AG08395 (cell line): ENCODE results near the gene AIFM3.
"Not testable (repeated sequence)": the region's sequence is repeated elsewhere in the genome, so short reads cannot be mapped to it uniquely, and the experiment has no call there.

Experiments
- DNase-seq: peaks from one replicate; pipeline ENCODE4 v3.0.0; 2012; ENCODE audit warnings: mixed read lengths, low spot score

Gene AIFM3

GRCh38 chr22:21003782-21004181 lies 36.7 kb downstream of the AIFM3 start:
- no peak for DNase-seq

DNA sequence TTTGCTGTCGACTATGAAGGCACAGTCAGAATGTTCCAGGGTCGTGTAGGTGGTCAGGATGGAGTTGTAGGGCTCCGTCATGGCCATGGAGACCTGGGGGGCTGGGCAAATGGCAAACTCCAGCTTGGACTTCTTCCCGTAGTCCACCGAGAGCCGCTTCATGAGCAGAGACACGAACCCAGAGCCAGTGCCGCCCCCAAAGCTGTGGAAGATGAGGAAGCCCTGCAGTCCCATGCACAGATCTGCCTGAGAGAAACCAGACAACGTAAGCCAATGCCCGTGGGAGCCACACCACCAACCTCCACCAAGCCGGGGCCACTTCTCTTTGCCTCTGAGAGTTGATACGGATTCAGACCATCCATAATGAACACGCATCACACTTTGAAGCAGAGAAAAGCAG lies 42.2 kb downstream of the AIFM3 start:
- not testable (repeated sequence) for DNase-seq

GRCh38 chr22:21009638-21010425 lies 42.8 kb downstream of the AIFM3 start:
- DNase-seq, result peak; percentile 57

GRCh38 chr22:21010426-21011113 lies 43.5 kb downstream of the AIFM3 start:
- DNase-seq, result no peak

DNA sequence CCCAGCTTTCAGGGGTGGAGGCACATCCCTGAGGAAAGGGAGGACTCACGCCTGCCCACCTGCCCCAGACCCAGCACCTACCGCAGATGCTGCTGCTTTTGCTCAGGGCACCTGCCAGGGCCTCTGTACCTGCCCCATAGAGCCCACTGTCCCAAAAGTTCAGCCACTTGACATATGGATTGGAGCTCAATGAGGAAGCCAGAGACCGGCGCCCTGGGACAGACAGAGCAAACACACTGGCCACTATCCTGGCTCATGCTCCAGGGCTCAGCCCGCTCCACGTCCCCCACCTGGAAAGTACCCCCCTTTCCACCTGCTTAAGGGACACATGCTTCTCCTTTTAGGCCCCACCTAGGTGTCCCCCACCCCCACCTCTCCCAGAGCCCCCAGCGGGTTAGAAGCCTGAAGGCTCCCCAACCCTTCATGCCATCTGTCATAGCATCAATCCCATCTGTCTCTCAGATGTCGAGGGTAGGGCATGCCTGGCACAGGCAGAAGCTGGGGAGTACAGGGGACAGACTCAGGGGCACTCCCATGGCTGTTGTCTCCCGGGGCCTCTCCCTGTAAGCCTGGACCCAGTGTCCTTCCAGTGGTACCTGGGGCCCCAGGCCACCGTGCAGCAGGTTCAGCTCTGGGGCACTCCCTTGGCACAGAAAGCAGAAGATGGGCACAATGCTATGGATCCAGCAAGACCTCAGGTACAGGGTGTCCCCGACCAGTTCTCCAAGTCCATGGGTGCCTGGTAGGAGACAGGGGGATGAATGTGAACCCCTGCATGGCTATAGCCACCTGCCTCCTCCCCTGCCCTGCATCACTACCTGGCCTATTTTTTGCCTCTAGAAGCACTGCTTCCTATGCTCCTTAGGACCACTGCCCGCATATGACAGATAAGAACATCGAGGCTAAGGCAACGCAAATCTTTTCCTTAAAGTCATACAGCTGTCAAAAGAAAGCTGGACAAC lies 45.7 kb downstream of the AIFM3 start:
- no peak for DNase-seq

GRCh38 chr22:21013657-21014201 lies 46.7 kb downstream of the AIFM3 start:
- no peak for DNase-seq

DNA sequence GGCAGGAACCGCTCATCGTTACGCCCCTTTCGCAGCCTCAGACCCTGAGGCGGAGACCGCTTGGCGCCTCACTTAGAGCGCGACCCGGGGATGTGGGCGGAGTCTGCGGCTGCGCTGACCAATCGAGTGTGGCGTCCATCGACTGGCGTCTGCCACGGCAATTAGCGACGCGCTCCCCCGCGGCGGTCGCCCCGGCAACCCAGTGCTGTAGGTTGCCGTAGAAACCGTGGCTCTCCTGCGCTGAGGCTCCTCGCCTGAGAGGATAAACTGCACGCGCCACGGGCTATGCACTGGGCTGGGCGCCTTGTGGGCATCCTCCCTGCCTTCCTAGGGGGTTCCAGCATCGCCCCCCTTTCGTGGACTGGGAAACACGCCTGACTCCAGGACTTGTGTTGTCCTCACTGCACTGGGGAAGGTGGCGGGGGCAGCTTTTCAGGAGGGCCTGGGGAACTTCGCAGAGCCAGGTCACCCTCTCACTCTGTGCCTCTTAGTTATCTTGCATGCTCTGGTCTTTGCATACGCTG lies 47.2 kb downstream of the AIFM3 start:
- DNase-seq, result peak; percentile 98

DNA sequence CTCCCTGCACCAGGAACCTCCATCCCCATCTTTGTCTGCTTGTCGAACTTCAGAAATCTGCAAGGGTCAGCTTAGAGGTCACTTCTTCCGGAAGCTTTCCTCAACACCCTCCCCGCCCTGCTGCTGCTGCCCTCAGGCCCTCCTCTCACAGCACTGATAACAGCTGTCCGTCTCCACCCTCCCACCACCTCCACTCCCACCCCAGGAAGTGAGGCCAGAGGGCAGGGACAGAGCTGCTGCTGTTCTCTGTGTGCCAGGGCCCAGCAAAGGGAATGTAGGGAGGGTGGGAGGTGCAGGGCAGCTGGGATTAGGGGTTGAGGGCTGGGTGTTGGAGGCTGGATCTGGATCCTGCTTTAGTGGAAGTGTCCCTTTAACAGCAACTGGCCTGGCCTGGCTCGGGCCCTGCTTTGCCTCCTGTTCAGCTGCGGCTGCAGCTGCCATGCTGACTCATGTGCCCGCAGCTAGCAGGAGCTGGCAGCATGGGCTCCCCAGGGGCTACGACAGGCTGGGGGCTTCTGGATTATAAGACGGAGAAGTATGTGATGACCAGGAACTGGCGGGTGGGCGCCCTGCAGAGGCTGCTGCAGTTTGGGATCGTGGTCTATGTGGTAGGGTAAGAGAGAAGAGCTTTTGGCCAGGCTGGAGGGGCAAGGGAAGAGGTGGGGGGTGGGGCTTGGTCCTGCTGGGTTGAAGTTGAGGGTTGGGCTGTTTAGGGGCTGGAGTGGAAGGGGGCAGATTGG lies 47.8 kb downstream of the AIFM3 start, which contains the start of gene P2RX6:
Gene P2RX6 (plus strand): TSS at position 440 of the 740 bp plus-strand sequence. CDS start 10 bp downstream, at position 450.
- peak; percentile 40 for DNase-seq

DNA sequence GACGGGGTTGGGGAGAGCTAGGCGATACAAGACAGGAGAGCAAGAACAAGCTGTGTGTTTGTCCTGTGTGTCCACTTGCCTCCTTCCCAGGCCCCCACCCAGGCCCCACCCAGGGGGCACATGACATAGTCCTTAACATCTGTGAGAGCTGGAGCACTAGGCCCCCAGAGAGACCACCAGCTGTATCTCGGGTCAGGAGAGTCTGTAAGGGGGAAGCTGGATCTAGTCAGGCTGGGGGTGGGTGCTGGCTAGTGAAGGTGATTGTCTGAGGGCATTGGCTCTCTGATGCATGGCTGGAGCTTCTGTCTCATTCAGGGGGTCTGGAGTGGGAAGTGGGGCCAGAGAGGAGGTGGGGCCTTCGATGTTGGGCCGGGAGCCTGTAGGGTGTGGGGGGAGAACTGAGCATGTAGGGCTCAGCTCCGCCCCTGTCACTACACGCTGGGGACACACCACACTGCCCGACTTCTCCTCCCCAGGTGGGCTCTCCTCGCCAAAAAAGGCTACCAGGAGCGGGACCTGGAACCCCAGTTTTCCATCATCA lies 48.5 kb downstream of the AIFM3 start:
- DNase-seq, result no peak

DNA sequence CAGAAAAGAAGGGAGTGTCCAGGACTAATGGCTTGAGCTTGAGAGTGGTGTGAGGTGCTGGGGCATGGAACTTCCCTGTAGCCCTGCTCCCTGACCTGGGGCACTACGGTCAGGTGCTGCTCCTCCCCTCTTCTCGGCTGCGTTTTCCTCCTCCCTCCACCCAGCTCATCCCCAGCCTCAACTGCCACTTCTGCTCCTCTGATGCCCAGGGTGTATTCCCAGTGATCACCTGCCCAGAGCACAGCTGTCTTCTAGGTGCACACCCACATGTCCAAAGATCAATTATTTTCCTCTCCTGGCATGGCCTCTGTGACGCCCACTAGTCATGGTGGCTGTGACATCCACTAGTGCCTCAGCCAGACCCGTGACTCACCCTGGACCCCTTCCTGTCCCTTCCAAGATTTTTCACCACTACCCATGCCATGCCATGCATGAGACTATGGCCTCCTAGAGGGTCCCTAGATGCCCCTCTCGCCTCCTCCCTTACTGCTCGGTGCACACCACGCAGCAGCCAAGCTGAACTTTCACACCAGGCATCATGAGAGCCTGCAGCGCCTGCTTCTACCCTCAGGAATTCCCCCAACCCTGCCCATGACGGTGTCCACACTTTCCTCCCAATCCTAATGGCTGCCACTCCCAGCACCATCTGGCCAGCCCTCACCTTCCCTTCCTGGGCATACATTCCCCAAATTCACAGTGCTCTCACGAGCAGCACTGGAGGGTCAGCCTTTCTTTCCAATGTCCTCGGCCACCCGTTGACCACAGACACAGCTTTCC lies 49.8 kb downstream of the AIFM3 start:
- no peak for DNase-seq

DNA sequence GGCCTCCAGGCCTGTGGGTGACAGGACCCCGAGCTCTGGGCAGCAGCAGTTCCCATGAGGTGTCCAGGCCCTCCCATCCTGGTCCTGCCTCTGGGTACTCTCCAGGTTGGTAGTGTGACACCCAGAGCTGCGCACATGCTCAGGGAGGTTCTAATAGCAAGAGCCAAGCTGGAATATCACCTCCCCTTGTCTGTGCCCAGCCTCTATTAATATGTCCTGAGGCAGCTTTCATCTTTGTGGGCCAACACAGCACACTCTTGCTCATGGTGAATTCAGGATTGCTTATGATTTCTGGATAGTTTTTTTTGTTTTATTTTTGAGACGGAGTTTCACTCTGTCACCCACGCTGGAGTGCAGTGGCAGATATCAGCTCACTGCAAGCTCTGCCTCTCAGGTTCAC lies 51.3 kb downstream of the AIFM3 start:
- DNase-seq, result no peak

GRCh38 chr22:21020802-21021429 lies 53.9 kb downstream of the AIFM3 start:
- DNase-seq, result peak; percentile 38

- no peak for DNase-seq
These were observed 55.5 kb downstream of the AIFM3 start for GRCh38 chr22:21022507-21022906.

GRCh38 chr22:21022955-21023614 lies 56.0 kb downstream of the AIFM3 start:
- no peak for DNase-seq

GRCh38 chr22:21025266-21025665 lies 58.2 kb downstream of the AIFM3 start:
- DNase-seq, result no peak

- no peak for DNase-seq
These were observed 59.0 kb downstream of the AIFM3 start for GRCh38 chr22:21025763-21026755.
